H54 (cell line): ENCODE results near the gene ELMO1.

Source experiments
- DNase-seq: peaks from one replicate; pipeline ENCODE4 v3.0.0; 2011; ENCODE audit warnings: low spot score, mixed read lengths; ENCODE audit not compliant: insufficient read length
- FAIRE-seq: peaks from 3 replicates; lab custom pipeline; 2011; peaks lifted over from hg19 to GRCh38; lab: Jason Lieb, UNC
- POLR2A ChIP-seq: IDR thresholded peaks from 2 replicates; pipeline ENCODE4 v1.6.1; 2011; ENCODE audit warnings: low read depth, mild to moderate bottlenecking, low read length

ELMO1 gene

GRCh38 chr7:37448636-37449361 is at the start of gene ELMO1:
Gene ELMO1 (minus strand): TSS chr7:37448864. CDS start chr7:37342690, 106,174 bp downstream.
- TF ChIP-seq POLR2A, result no peak
- FAIRE-seq (no peak), DNase-seq (no peak)

- no peak for TF ChIP-seq POLR2A
- no peak for FAIRE-seq
Measured at GRCh38 chr7:37497576-37497975, 48.9 kb upstream of the ELMO1 start.

GRCh38 chr7:37495574-37496184 is 47.0 kb upstream of the ELMO1 start:
- DNase-seq (no peak), FAIRE-seq (no peak)
- TF ChIP-seq POLR2A, result no peak

More at GRCh38 chr7:37497576-37497975, 48.9 kb upstream of the ELMO1 start:
- no peak for DNase-seq

GRCh38 chr7:37494926-37495325 is 46.3 kb upstream of the ELMO1 start:
- DNase-seq, result no peak
- FAIRE-seq, result no peak
- no peak for TF ChIP-seq POLR2A

- no peak for TF ChIP-seq POLR2A
- DNase-seq (no peak), FAIRE-seq (no peak)
Measured at GRCh38 chr7:37493810-37494209, 45.1 kb upstream of the ELMO1 start.

- DNase-seq (no peak), FAIRE-seq (no peak)
- TF ChIP-seq POLR2A, result no peak
Measured at GRCh38 chr7:37493123-37493522, 44.5 kb upstream of the ELMO1 start.

- no peak for FAIRE-seq
- no peak for DNase-seq
Measured at GRCh38 chr7:37491919-37492694, 43.4 kb upstream of the ELMO1 start.

GRCh38 chr7:37489703-37490102 is 41.0 kb upstream of the ELMO1 start:
- FAIRE-seq, result no peak
- no peak for TF ChIP-seq POLR2A

More at GRCh38 chr7:37491919-37492694, 43.4 kb upstream of the ELMO1 start:
- no peak for TF ChIP-seq POLR2A

GRCh38 chr7:37488163-37488764 is 39.6 kb upstream of the ELMO1 start:
- DNase-seq (no peak), FAIRE-seq (no peak)
- TF ChIP-seq POLR2A, result no peak

More at GRCh38 chr7:37489703-37490102, 41.0 kb upstream of the ELMO1 start:
- DNase-seq, result no peak

- DNase-seq, result no peak
- no peak for FAIRE-seq
- TF ChIP-seq POLR2A, result no peak
Measured at GRCh38 chr7:37484426-37485073, 35.9 kb upstream of the ELMO1 start.

- TF ChIP-seq POLR2A, result no peak
- FAIRE-seq, result no peak
- no peak for DNase-seq
Measured at GRCh38 chr7:37483627-37484026, 35.0 kb upstream of the ELMO1 start.

GRCh38 chr7:37482953-37483352 is 34.3 kb upstream of the ELMO1 start:
- DNase-seq, result no peak
- FAIRE-seq, result no peak
- no peak for TF ChIP-seq POLR2A

- DNase-seq (no peak), FAIRE-seq (no peak)
- TF ChIP-seq POLR2A, result no peak
Measured at GRCh38 chr7:37482505-37482904, 33.8 kb upstream of the ELMO1 start.
